ENCODE data around the gene DDX4.
"Not testable (repeated sequence)": the region's sequence is repeated elsewhere in the genome, so short reads cannot be mapped to it uniquely, and the experiment has no call there.

DDX4 gene

DNA sequence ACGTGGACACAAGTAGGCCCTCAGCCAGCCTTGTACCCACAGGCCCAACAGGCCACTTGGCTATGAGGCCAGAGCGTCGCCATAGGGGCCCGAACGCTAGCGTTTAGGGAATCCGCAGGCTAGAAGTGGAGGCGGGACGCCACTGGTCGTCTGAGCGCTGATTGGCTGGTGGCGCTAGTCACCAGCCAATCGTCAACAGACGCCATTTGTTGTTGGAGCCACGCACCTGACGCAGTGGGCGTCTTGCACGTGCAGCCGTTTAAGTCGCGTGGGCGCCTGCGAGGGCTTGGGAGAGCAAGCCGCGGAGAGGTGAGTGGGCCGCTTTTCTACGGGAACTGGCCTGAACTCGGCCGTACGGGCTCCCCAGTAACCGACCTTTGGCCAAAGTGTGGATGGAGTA lies at the start of gene DDX4:
Gene DDX4, plus strand, starts transcription at position 269 of the 400 bp plus-strand sequence. CDS start 903 bp downstream, outside the sequence.
- DNase-seq: no peak

DNA sequence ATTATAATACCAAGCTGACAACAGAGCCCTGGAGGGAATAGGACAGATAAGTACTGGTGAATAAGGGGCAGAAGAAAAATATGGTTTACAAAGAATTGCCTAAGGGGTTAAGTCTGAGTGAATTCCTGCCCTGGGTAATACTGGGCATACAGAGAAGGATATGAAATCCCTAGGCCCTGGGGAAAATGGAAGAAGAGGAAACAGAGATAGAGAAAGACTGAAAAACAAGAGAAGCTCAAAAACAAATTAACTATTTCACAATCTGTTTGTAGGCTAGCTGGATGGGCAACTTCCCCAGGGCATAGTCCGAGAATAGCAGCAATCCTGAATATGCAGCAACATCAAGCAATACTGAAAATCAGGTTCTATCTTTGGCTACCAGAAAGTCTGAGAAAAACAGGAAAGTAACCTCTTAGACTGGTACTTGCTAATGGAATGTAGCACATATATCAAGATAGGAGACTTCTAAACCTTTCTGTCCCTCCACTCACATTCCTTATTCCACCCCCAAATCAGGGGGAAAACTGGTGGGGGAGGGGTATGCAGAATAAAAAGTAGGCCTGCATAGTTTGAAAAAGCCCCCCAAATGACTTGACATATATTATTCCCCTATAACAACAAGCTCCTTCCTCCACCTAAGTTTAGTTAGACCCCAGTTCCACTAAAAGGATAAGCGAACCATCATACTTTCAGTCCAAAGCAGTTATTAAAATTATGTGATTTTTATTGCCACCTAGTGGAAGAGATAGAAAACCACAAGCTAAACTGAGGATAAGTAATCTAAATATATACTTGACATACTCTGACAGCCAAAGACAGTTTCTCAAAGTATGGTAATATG lies 46.4 kb upstream of the DDX4 start:
- peak; percentile 25 to 45 for DNase-seq

DNA sequence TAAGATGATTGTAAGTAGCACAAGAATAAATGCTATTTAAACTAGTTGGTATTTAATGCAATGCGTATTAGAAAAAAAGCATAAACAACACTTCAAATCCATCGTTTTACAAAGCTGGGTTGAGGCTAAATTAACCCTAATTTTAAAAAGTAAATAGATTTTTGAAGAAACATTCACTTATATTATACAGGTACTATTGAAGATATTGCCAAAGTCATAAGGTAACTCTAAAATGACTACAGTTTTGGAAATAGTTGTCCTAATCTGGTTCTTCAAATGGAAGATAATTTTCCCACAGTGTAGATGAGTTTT lies 45.8 kb upstream of the DDX4 start:
- DNase-seq: no peak

DNA sequence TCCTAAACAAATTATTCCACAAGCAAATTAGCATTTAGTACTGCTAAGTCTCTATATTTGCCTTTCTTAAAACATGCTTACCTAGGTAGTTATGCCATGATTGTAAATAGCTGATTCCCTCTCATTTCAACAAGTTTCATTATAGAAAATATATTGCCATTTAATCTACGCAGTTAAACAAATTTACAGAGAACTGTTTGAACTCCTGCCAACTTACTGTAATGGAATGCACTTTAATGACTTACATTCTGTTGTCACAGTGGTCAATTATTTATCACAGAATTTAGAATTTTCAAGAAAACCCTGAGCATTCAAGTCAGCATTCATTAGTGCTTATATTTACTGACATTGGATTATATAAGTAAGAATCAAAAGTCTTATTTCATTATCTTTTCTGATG lies 45.4 kb upstream of the DDX4 start:
- no peak for DNase-seq

DNA sequence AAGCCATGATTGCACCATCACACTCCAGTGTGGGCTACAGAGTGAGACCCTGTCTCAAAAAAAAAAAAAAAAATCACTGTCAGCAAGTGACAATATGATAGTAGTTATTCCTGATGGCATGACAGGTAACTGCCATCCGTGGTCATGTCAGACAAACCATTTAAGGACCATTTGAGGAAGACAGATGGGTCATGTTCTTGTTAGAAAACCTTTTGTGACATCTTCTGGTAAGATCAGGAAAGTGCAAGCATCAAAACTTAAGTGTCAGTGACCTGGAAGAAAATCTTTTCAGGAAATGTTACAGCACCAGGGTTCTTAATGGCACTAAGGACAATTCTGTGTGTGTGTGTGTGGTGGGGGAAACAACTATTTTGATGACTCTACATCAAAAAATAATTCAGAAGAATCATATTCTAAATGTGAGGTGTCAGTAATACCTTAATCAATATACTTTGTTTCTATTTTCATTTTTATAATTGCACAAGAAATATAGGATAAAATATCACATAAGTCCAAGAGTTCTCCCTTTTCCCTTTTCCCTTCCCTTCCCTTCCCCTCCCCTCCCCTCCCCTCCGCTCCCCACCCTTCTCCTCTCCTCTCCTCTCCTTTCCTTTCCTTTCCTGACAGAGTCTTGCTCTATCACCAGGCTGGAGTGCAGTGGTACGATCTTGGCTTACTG lies 43.6 kb upstream of the DDX4 start:
- peak in 1 of 2 donors; percentile 23 for DNase-seq

DNA sequence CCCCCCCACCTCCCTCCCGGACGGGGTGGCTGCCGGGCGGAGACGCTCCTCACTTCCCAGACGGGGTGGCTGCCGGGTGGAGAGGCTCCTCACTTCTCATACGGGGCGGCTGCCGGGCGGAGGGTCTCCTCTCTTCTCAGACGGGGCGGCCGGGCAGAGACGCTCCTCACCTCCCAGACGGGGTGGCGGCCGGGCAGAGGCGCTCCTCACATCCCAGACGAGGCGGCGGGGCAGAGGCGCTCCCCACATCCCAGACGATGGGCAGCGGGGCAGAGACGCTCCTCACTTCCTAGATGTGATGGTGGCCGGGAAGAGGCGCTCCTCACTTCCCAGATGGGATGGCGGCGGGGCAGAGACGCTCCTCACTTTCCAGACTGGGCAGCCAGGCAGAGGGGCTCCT lies 41.2 kb upstream of the DDX4 start:
- DNase-seq: not testable (repeated sequence)

DNA sequence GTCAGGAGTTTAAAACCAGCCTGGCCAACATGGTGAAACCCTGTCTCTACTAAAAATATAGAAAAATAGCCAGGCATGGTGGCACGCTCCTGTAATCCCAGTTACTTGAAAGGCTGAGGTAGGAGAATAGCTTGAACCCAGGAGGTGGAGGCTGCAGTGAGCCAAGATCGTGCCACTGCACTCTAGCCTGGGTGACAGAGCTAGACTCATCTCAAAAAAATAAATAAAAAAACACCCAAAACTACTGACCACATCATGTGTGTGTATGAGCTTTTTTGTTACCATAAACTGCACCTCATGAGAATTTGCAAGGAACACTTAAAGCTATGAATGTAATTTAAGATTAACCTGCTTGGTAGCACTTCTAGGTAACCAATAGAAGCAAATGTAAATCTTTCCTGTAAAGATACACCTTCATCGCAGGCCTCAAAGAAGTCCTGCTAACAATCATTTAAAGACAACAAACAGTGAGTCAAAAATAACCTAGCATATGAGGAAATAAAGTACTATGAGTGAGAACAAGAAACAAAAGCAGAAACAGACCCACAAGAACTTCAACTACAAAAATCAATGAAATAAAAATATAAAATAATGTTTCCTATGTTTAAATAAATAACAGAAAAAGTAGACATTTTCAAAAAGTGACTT lies 38.7 kb upstream of the DDX4 start:
- DNase-seq: no peak

DNA sequence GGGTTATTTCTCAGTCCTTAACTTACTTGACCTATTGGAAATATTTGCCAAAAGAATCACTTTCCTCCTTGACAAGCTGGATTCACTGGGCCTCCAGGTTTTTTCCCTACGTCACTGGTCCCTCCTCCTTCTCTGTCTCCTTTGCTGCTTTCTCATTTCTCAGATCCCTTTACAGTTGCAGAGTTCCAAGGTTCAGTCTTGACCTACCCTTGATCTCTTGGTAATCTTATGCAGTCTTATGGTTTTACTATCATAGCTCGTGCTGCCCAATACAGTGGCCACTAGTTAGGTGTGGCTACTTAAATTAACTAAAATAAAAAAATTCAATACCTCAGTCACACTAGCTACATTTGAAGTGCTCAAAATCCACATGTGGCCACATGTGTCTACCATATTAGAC lies 37.1 kb upstream of the DDX4 start:
- DNase-seq: no peak

DNA sequence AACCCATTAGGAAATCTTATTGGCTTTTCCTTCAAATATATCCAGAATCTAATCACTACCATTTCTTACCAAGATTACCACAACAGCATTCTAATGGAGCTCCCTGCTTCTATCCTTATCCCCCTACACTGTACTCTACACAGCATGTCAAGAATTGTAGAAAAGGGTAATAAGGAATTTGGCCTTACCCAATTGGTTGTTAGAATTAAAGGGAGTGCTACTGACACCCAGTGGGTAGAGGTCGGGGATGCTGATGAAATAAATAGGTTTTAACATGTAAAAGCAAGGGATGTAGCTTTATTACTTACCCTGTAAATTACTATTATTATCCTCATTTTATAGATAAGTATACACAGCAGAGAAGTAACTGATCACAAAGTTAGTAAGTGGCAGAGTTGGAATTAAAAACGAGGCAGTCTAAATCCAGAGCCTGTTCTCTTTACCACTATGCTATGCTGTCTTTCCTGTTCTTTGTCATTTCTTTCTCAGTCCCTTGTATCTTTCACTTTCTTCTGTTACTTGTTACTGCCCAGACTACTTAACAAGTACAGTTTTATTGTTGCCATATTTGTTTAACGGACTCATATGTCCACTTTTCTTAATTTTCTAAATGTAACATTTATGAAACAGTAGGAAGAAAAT lies 36.3 kb upstream of the DDX4 start:
- DNase-seq: no peak

DNA sequence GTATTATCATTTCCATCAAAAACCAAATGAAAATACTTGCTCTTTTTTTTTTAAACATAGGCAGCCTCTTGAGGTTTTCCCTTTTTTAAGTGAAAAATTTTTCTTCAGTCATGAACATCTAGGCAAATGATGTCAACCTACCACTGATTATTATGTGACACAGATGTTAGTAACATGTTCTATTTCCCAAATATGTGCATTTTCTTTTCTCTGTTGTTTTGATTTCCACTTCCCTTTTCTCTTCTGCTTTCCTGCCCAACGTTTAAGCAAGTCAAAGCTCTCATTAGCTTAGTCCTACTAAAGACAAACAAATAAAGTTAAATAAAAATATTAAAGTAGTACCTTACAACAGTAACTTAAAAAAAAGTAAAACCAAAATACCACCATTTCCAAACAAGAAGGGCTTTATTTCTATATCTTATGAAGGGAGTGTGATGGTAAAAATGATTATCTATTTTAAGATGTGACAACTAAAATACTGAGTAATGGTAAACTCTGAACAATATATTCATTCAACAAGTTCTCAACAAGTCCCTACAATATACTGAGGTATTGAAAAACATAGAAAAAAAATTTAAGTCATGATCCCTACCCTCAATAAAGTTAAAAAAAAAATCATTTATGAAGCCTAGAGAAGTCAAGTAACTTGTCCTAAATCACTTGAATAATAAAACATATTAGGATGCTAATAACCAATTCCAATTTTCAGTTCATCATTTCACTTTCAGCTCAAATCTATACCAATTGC lies 35.1 kb upstream of the DDX4 start:
- DNase-seq: peak; percentile 62 to 65

DNA sequence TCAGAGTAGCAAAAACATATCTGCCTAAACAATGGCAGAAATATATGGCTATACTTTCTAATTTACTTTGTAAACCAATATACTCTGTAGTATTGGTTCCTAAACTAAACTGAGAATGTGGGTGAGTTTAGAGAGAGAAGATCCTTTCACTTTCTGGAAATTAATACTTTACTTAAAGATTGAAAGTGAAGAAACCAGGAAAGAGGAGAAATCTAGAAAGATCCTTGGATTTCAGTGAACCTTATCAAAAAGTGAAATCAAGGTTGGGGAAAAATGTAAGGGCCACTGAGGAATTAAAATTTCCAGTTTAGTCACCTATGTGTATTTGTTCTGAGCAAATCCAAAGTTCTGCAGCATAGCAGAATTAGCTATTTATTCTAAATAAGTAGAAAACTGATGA lies 31.6 kb upstream of the DDX4 start:
- DNase-seq: no peak

DNA sequence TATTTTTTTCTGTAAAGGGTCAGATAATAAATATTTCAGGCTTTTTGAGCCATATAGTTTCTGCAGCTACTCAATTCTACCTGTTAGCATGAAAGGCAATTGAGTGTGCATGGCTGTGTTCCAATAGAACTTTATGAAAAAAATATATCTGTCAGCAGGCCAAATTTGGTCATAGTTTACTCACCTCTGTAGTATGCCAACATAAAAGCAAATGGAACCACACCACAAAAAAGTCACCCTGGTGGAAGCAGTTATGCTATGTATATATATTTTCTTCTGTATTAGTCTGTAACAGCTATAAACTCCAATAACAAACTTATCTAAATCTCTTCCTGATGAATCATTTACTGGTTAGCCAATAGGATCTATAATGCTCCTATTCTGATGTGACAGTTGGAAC lies 29.1 kb upstream of the DDX4 start:
- DNase-seq: no peak

DNA sequence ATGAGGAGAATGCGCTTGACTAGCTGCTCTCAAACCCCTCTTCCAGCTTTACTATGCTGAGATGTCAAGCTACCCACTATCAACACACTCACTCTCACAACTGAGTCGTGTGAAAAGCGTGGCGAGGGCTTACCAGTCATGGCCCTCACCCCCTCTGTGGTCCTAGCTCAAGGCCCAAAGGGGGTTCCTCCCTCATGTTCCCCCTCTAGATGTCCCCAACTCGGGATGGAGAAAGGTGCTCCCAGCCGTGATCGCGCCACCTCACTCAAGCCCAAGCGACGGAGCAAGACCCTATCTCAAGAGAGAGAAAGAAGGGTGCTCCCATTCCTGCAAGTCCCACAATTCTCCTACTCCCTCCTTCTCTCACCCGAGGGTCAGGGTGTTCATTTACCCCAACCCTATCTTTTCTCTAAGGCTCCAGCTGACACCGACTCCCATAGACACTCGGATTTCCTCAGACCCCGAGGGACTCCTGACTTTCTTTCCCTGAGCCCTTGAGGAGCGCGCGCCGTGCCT lies 26.3 kb upstream of the DDX4 start:
- DNase-seq: no peak

DNA sequence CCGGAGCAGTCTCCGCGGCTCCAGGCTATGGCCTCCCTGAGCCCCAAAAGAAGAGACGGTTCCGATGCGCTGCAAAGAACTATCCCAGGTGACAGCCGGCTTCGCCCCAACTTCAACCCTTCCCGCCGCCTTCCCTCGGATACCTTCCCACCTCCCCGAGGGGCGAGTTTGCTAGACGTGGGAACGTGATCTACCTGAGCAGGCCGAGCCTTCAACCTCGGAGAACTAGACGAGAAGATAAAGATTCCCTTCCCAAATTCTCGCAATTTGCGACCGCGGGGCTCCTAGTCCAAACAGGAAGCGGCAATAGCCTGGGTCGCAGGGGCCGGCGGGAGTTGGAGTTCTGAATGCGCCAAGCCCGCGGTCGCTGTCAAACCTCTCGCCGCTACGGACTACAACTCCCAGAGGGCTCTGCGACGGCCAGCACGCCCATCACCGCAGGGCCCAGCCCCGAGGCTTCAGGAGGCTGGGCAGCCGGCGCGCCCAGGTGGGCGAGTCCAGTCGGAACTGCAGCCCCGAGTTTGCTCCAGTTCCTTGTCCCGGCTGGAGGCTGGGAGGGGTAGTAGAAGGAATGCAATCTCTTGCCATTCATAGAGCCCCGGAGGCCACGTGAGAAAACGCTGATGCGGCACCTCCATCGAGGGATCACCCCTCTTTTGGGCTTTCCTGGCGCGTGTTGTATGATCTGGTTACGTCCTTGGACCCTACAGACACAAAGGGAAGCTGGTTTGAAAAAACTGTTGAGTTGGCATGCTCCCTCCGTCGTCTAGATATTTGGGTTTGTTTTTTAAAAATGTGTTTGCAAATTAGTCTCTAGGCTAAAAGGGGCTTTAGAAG lies 25.6 kb upstream of the DDX4 start, which contains the start of gene SLC38A9:
Gene SLC38A9, minus strand, starts transcription at position 302 of the 837 bp plus-strand sequence. CDS start 14,366 bp downstream, outside the sequence.
- peak; percentile 95 to 96 for DNase-seq

DNA sequence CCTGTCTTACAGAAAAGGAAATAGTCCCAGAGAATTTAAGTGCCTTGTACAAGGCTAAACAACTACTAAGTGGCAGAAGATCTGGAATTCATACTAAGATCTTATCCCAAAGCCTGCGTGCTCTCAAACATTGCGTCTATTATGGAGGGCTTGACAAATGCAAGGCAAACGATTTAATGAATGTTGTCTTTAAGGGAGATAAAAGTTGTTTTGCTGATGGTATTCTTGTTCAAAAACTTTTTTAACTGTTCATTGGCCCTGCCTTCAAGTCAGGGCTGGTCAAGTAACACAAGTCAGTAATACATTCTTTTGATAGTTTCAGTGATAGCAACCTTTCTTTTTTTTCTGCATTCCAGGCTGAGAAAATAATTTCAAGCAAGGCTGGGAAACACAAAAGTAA lies 24.0 kb upstream of the DDX4 start:
- DNase-seq: no peak

DNA sequence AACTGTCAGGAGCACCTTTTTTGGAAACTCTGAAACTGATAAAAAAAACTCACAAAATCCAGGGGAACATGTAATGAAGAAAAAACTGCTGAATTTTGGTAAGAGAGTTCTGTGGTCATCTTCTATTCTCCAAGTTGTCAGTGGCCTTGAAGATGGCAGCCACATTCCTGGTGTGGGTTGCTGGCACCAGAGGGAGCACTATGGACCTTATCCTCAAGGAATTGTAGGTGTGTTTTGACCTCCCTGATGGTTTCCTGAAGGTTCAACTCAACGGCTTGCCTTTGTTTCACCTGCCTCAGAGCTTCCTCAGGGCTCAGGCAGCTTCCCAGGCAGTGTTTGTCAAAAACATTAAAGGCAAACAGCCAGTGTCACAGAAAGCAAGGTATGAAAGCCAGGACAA lies 23.5 kb upstream of the DDX4 start:
- no peak for DNase-seq

DNA sequence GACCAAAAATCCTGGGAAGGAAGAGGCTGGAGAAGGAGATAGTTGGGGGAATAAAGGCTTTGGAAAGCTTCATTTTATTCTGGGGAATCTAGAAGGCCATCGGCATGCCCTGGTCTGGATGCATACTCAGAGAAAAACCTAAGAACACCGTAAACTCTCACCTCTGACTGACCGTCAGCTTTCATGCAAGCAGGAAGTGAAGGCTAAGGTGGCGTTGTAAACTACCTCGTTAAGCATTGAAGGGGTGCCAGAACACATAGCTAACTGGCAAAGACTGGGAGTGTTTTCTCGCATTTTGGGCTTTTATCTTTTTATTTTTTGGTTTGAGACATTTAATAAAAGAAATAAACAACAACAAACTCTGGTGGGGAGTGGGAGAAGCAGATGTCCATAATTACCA lies 23.1 kb upstream of the DDX4 start:
- DNase-seq: no peak

DNA sequence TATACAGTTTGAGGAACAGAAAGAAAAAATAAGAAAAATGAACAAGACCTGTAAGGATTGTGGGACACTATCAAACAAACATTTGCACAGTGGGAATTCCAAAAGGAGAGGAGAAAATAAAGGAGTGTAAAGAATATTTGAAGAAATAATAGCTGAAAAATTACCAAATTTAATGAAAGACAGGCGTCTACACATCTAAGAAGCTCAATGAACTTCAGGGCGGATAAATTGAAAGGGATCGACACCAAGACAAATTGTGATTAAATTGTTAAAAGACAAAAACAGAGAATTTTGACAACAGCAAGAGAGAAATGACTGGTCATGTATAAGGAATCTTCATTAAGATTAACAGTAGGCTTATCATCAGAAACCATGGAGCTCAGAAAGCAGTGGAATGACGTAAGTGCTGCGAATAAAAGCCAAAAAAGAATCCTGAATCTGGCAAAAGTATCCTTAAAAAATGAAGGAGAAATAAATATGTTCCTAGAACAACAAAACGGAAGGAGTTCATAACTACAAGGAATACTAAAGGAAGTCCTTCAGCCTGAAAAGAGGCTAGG lies 22.3 kb upstream of the DDX4 start:
- no peak for DNase-seq

DNA sequence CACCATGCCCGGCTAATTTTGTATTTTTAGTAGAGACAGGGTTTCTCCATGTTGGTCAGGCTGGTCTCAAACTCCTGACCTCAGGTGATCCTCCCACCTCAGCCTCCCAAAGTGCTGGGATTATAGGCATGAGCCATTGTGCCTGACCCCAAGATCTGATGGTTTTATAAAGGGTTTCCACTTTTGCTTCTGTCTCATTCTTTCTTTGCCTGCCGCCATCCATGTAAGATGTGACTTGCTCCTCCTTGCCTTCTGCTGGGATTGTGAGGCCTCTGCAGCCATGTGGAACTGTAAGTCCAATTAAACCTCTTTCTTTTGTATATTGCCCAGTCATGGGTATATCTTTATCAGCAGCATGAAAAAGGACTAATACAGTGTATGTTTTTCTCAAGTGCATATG lies 18.8 kb upstream of the DDX4 start:
- DNase-seq: not testable (repeated sequence)

DNA sequence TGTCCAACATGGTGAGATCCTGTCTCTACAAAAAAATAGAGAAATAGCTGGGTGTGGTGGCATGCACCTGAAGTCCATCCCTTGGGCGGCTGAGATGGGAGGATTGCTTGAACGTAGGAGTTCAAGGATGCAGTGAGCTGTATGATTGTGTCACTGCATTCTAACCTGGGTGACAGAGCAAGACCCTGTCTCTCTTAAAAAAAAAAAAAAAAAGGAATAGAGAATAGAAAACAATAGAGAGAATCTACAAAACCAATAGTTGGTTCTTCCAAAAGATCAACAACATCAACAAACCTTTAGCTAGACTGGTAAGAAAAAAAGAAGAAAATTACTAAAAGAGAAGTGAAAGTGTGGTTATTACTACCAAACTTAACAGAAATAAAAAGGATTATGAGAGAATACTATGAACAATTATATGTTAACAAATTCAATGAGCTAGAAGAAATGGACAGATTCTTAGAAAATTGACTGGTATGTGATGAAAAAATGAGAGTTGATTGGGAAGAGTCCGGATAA lies 17.6 kb upstream of the DDX4 start:
- no peak for DNase-seq

DNA sequence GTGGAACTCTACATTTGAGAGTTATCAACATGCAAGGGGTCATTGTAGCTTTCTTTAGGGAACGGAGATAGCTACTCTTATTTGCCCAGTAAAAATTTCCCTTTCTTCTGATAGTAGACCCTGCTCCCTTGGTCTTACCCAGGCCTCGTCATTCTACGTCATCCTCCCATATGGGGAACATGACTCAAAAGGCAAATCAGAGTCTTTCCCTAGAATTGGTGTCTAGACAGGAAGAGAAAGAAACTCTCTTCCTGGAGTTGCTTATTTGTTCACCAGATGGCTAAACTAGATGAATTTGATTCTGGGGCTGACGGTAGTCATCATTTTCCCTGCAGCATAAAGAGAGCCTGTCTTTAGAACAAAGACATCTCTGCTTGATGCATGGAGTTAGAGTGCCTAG lies 13.6 kb upstream of the DDX4 start:
- DNase-seq: no peak
